Left ventricle myocardium inferior (tissue), 1 donor: Measurements from ENCODE around the gene KRTAP5-1. TPM values are rescaled to one million over a fixed set of nuclear protein-coding genes. Genes with fewer than 3 reads are reported as not detected.
"Not testable (repeated sequence)": the region's sequence is repeated elsewhere in the genome, so short reads cannot be mapped to it uniquely, and the experiment has no call there.

Experiments used
- DNase-seq: peaks from one replicate; pipeline ENCODE4 v3.0.0-alpha.2; 2020
- H3K27ac ChIP-seq: fragments of 200-600 bp; replicated peaks from 2 replicates; pipeline ENCODE4 v1.8.0; 2021
- H3K27me3 ChIP-seq: fragments of 200-600 bp; 2 replicates; pipeline ENCODE4 v1.8.0; 2021; ENCODE audit warnings: low read depth
- H3K36me3 ChIP-seq: fragments of 200-600 bp; 2 replicates; pipeline ENCODE4 v1.8.0; 2021
- H3K4me1 ChIP-seq: fragments of 200-600 bp; 2 replicates; pipeline ENCODE4 v1.8.0; 2021
- H3K4me3 ChIP-seq: fragments of 200-600 bp; 2 replicates; pipeline ENCODE4 v1.8.0; 2021; ENCODE audit warnings: mild to moderate bottlenecking, moderate library complexity
- H3K9me3 ChIP-seq: fragments of 200-600 bp; replicated peaks from 2 replicates; pipeline ENCODE4 v1.8.0; 2021
- intact Hi-C: fragments of 100-400 bp; cut with micrococcal nuclease; formaldehyde crosslinking; loops from one replicate; pipeline ENCODE4 v1.11.0; 2022
- total RNA-seq: library from RNA; stranded (reverse); fragmentation: NEBNext Ultra II Directional; extraction: Animal tissue kit (Norgen Biotek cat#: 25700); gene quantifications from one replicate; pipeline ENCODE4 v1.2.1, GENCODE V29; 2021
- TF ChIP-seq, protein P1 (sequence below): fragments of 200-600 bp; IDR thresholded peaks from 2 replicates; pipeline ENCODE4 v1.8.0; 2021; ENCODE audit warnings: antibody characterized with exemption, mild to moderate bottlenecking, borderline replicate concordance
- donor health status: DM: no; HTN: yes; CAD: no; lungs with severe emphysema.

KRTAP5-1 gene
- total RNA-seq, 1 donor from 2014 or later: not detected

DNA sequence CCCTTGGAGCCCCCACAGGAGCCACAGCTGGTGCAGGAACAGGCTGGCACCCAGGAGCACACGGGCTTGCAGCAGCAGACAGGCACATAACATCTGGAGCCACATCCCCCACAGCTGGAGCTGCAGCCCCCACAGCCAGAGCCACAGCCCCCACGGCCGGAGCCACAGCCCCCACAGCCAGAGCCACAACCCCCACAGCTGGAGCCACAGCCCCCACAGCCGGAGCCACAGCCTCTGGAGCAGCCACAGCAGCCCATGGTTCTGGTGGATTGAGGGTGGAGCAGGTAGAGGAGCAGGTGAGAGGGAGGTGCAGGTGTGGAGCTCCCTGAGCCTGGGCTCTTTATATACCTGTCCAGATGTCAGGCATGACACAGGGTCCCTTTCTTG is 12.9 kb upstream of the KRTAP5-1 start, which contains the start of gene KRTAP5-2:
Gene KRTAP5-2, minus strand, starts transcription at position 301 of the 387 bp plus-strand sequence. Its CDS starts 44 bp downstream, at position 257.
- intact Hi-C loops: no loop called here
- peaks cover 46% of the 10 kb centered on the region for H3K27me3 ChIP-seq
- peaks cover 12% of the 10 kb centered on the region for H3K4me1 ChIP-seq

DNA sequence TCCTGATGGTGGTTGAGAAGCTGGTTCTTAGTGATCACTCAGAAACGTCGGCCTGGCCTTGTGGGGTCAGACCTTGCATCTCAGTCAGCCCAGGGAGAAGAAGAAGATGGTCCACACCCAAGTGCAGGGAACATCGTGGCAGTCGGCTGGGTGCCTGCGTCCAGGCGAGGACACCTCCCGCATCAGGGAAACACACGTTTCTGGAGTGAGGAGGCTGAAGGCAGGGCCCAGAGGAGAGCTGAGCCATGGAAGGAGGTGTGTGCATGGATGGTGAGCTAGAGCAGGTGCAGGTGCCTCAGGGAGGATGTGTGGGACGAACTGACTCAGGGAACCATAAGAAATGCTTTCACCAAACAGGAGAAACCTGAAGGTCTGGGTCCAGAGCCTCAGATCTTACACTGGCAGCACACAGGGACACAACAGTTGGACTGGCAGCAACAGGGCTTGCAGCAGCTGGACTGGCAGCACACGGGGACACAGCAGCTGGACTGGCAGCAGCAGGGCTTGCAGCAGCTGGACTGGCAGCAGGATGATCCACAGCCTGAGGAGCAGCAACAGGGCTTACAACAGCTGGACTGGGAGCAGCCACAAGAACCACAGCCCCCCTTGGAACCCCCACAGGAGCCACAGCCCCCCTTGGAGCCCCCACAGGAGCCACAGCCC is 12.4 kb upstream of the KRTAP5-1 start:
- intact Hi-C loops: no loop called here
- Histone ChIP-seq H3K36me3 (no peaks in the 10 kb centered on the region), H3K27ac (no peak overlapping the region), H3K4me3 (no peak overlapping the region), H3K27me3 (peaks cover 41% of the 10 kb centered on the region), H3K9me3 (no peaks in the 10 kb centered on the region), H3K4me1 (peaks cover 12% of the 10 kb centered on the region)
- TF ChIP-seq, protein P1, sequence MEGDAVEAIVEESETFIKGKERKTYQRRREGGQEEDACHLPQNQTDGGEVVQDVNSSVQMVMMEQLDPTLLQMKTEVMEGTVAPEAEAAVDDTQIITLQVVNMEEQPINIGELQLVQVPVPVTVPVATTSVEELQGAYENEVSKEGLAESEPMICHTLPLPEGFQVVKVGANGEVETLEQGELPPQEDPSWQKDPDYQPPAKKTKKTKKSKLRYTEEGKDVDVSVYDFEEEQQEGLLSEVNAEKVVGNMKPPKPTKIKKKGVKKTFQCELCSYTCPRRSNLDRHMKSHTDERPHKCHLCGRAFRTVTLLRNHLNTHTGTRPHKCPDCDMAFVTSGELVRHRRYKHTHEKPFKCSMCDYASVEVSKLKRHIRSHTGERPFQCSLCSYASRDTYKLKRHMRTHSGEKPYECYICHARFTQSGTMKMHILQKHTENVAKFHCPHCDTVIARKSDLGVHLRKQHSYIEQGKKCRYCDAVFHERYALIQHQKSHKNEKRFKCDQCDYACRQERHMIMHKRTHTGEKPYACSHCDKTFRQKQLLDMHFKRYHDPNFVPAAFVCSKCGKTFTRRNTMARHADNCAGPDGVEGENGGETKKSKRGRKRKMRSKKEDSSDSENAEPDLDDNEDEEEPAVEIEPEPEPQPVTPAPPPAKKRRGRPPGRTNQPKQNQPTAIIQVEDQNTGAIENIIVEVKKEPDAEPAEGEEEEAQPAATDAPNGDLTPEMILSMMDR: no peak
- no peak for DNase-seq

More for the DNA sequence above, 12.9 kb upstream of the KRTAP5-1 start, which contains the start of gene KRTAP5-2:
- Histone ChIP-seq H3K36me3 (no peaks in the 10 kb centered on the region), H3K9me3 (no peaks in the 10 kb centered on the region), H3K4me3 (no peak within 1 kb of the TSS), H3K27ac (no peak within 1 kb of the TSS)
- TF ChIP-seq, protein P1: no peak
- DNase-seq: no peak

DNA sequence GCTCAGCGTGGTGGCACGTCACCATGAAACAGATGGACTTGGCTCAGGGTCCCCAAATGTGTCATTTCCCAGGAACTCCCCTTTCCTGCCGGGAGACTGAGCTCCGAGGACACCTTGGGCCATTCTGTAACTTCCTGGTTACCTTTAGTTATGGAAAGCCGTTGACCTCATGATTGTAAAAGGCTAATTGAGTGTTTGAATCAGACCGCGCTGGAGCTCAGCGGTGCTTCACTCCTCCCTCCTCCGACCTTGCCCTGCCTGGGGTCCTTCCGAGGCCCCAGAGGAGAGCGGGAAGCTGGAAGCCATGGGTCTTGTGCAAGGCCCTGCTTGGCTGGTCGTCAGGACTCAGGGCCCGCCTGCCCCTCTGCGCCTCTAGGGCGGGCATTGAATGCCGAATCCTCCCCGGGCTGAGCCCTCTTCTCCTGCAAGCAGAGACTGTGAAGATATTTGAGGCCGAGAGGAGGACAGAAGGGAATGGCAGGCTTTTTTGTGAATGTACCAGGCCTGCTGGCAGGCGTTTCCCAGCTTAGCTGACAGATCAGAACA is 11.6 kb upstream of the KRTAP5-1 start:
- H3K27me3 ChIP-seq: peaks cover 33% of the 10 kb centered on the region
- DNase-seq, H3K9me3 ChIP-seq, intact Hi-C loops, H3K27ac ChIP-seq, H3K36me3 ChIP-seq, H3K4me3 ChIP-seq: not testable (repeated sequence)
- peaks cover 12% of the 10 kb centered on the region for H3K4me1 ChIP-seq

DNA sequence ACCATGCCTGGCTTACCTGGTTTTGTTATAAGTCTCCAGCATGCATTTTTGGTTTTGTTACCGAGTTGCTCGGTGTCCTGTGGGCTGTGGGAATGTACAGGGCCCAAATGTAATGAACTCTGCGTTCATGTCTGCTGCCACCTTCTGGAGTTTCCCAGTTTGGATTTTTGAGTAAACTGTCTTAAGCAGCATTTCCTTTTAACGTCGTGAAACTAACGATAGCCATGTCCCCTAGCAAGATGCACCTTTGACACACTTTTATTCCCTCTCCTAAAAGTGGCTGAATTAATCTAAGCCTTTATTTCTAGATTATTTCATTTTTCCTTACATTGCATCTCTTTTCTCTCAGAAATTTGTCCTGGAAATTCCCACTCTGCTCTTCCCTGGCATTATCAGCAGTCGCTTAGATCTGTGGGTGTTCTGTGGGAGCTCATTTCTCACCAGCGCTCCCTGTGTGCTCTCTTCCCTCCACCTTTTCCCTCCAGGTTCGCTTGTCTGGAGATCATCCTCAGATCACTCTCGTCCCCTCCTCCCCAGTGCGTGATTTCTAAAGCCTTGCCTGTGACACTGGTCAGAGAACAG is 11.0 kb upstream of the KRTAP5-1 start:
- H3K9me3 ChIP-seq, intact Hi-C loops, H3K36me3 ChIP-seq, H3K4me3 ChIP-seq, DNase-seq, H3K27ac ChIP-seq: not testable (repeated sequence)
- Histone ChIP-seq H3K27me3 (peaks cover 32% of the 10 kb centered on the region), H3K4me1 (peaks cover 12% of the 10 kb centered on the region)

DNA sequence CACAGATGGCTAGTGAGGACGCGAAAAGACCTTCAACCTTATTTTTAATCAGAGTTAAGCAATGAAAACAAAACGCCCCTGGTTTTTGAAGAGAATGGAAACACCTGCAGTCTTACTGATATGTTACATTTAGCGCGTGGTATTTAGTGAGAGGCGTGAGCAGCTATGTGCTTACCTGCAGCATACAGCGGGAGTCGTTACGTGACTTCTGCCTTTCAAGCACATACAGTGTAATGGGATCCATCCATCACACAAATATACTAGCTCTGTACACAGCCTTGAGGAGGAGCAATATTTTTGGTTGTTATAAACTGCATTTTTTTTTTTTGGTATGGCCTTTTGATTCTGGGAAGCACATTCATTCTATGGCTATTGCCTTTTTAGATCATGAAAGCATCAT is 7.5 kb upstream of the KRTAP5-1 start:
- TF ChIP-seq, protein P1: no peak
- no peak overlapping the region for H3K27ac ChIP-seq
- DNase-seq: no peak
- H3K9me3 ChIP-seq: no peaks in the 10 kb centered on the region
- peaks cover 13% of the 10 kb centered on the region for H3K27me3 ChIP-seq
- H3K36me3 ChIP-seq: no peaks in the 10 kb centered on the region
- no peak overlapping the region for H3K4me3 ChIP-seq
- intact Hi-C loops: no loop called here
- H3K4me1 ChIP-seq: peaks cover 20% of the 10 kb centered on the region

DNA sequence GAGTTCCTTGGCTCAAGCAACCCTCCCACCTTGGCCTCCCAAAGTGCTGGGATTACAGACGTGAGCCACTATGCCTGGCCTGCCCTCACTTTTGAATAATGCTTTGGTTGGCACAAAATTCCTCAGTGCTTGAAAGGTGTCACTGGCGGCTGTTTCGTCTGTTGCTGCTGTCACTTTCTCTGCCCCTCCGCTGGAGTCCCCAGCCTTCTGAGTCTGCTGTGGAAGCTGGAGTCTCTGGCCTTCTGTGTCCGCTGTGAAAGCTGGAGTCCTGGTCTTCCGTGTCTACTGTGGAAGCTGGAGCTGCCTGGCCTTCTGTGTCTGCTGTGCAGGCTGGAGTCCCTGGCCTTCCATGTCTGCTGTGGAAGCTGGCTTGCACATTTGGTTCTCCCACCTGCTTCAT is 4.9 kb upstream of the KRTAP5-1 start:
- H3K27me3 ChIP-seq: no peaks in the 10 kb centered on the region
- peak overlapping the region; percentile 60 for H3K27ac ChIP-seq
- TF ChIP-seq, protein P1: no peak
- no peaks in the 10 kb centered on the region for H3K36me3 ChIP-seq
- H3K4me3 ChIP-seq: no peak overlapping the region
- no peaks in the 10 kb centered on the region for H3K9me3 ChIP-seq
- intact Hi-C loops: no loop called here
- H3K4me1 ChIP-seq: peaks cover 7% of the 10 kb centered on the region
- DNase-seq: no peak

DNA sequence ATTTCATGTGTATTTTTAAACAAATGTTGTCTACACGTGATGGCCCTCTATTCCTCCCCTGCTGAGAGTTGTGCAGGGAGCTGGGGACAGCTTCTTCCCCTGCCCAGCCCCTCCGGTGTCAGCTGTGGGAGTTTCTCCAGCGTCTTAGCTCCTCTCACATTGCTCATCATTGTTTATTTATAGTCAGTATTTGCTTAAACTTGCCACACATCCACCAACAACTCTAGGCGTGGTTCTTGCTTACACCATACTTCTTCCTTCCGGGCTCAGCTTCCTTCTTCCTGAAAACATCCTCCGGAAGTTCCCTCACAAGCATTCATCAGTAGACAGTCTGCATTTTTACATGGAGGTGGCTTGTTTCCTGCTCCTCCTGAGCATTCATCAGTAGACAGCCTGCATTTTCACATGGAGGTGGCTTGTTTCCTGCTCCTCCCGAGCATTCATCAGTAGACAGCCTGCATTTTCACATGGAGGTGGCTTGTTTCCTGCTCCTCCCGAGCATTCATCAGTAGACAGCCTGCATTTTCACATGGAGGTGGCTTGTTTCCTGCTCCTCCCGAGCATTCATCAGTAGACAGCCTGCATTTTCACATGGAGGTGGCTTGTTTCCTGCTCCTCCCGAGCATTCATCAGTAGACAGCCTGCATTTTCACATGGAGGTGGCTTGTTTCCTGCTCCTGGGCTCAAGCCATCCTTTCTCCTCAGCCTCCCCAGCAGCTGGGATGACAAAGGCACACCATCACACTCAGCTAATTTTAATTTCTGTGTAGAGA is 4.3 kb upstream of the KRTAP5-1 start:
- H3K36me3 ChIP-seq, H3K4me3 ChIP-seq, intact Hi-C loops, DNase-seq, H3K9me3 ChIP-seq, H3K4me1 ChIP-seq, H3K27me3 ChIP-seq: not testable (repeated sequence)
- peak overlapping the region; percentile 60 for H3K27ac ChIP-seq
